Upper lobe of left lung (tissue), 6 donors: Measurements from ENCODE around the gene ZSCAN5C. TPM values are rescaled to one million over a fixed set of nuclear protein-coding genes. Genes with fewer than 3 reads are reported as not detected.
"Not testable (repeated sequence)": the region's sequence is repeated elsewhere in the genome, so short reads cannot be mapped to it uniquely, and the experiment has no call there.

Source experiments
- ATAC-seq, 2 donors: fragments of 200-7000 bp; cut with Tn5 transposase; one replicate each; pipeline ENCODE4 v1.9.1; 2022; ENCODE audit warnings: mild to moderate bottlenecking in 2 of 2, moderate library complexity in 2 of 2; ENCODE audit not compliant: low FRiP score in 2 of 2
- DNase-seq, 2 donors: peaks; one replicate each; pipeline ENCODE4 v3.0.0-alpha.2; 2019 to 2020
- H3K27ac ChIP-seq, 4 donors: fragments of 200-600 bp; sonication (generic); one replicate each; pipeline ENCODE4 v1.5.1; 2016 to 2019
- H3K27me3 ChIP-seq, 4 donors: fragments of 200-600 bp; sonication (generic); one replicate each; pipeline ENCODE4 v1.5.1; 2017 to 2019
- H3K36me3 ChIP-seq, 4 donors: fragments of 200-600 bp; sonication (generic); one replicate each; pipeline ENCODE4 v1.5.1; 2016 to 2019
- H3K4me1 ChIP-seq, 4 donors: fragments of 200-600 bp; sonication (generic); one replicate each; pipeline ENCODE4 v1.5.1; 2018 to 2019
- H3K4me3 ChIP-seq, 4 donors: fragments of 200-600 bp; sonication (generic); one replicate each; pipeline ENCODE4 v1.5.1; 2017 to 2019; ENCODE audit warnings: mild to moderate bottlenecking in 2 of 4, moderate library complexity in 1 of 4
- H3K9me3 ChIP-seq, 4 donors: fragments of 200-600 bp; sonication (generic); one replicate each; pipeline ENCODE4 v1.5.1; 2018 to 2019
- EP300 ChIP-seq, 4 donors: sonication (generic); formaldehyde crosslinking; IDR thresholded peaks; one replicate each; pipeline ENCODE4 v1.5.1; 2017; ENCODE audit warnings: antibody characterized with exemption in 4 of 4, control low read depth in 2 of 4
- POLR2A ChIP-seq, 4 donors: fragments of 450-650 bp; IDR thresholded peaks; one replicate each; pipeline ENCODE4 v1.5.1; 2016 to 2017; ENCODE audit warnings: antibody characterized with exemption in 4 of 4, mild to moderate bottlenecking in 2 of 4
- POLR2AphosphoS5 ChIP-seq, 2 donors: sonication (generic); formaldehyde crosslinking; IDR thresholded peaks; one replicate each; pipeline ENCODE4 v1.5.1; 2017; ENCODE audit warnings: antibody characterized with exemption in 2 of 2
- WGBS, 2 donors: methylation state at CpG; one replicate each; pipeline ENCODE4 v1.1.5; 2017 to 2018; 5-methylcytosine and 5-hydroxymethylcytosine counted together
- total RNA-seq, 6 donors: library from RNA; depleted of rRNA in 4 of 6; stranded (reverse); fragments of >200 nt in 4 of 6; gene quantifications; one replicate each; pipeline versions ENCODE4 v1.1.0 to v1.2.1, GENCODE V29; 2016 to 2021
- TF ChIP-seq, protein P1 (sequence below), 6 experiments: fragments of 450-650 bp in 4 of 6; fragments of 200-600 bp in 2 of 6; sonication (generic) in 2 of 6; IDR thresholded peaks; one replicate each; pipeline ENCODE4 v1.5.1; 2016 to 2019; ENCODE audit warnings: antibody characterized with exemption in 6 of 6
- donor health status: DM: no; HTN: no; CAD: no; lungs with moderate emphysema.
- donor health status: DM: no; HTN: yes; CAD: no; lungs with severe emphysema.

ZSCAN5C gene
- total RNA-seq, 6 donors from 2014 or later = not detected

DNA sequence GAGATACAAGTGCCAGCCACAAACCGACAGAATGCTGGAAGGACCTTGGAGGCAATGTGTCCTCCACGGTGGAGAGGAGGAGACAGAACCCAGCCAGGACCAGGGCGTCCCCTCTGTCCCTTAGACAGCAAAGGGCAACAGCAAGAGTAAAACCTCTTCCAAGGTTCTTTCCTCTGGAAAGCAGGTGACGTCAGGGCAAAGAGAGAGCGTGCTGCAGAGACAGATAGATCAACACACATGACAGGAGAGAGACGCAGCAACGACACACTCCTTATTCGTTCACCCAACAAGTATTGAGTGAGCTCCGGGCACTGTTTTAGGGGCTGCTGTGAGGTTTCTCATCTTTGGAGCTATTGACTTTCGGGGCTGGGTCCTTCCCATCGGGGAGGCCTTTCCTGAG lies 27.5 kb upstream of the ZSCAN5C start:
- Histone ChIP-seq H3K27ac (no peak overlapping the region), H3K27me3 (no peaks in the 10 kb centered on the region), H3K4me1 (peaks cover 4 to 11% (median 7%) of the 10 kb centered on the region in 4 donors), H3K9me3 (no peaks in the 10 kb centered on the region), H3K4me3 (no peak overlapping the region), H3K36me3 (no peaks in the 10 kb centered on the region)
- TF ChIP-seq POLR2A (IDR thresholded peaks at IDR 0.05) (no peak), POLR2AphosphoS5 (IDR thresholded peaks at IDR 0.05) (no peak), EP300 (IDR thresholded peaks at IDR 0.05) (no peak)
- TF ChIP-seq, protein P1, sequence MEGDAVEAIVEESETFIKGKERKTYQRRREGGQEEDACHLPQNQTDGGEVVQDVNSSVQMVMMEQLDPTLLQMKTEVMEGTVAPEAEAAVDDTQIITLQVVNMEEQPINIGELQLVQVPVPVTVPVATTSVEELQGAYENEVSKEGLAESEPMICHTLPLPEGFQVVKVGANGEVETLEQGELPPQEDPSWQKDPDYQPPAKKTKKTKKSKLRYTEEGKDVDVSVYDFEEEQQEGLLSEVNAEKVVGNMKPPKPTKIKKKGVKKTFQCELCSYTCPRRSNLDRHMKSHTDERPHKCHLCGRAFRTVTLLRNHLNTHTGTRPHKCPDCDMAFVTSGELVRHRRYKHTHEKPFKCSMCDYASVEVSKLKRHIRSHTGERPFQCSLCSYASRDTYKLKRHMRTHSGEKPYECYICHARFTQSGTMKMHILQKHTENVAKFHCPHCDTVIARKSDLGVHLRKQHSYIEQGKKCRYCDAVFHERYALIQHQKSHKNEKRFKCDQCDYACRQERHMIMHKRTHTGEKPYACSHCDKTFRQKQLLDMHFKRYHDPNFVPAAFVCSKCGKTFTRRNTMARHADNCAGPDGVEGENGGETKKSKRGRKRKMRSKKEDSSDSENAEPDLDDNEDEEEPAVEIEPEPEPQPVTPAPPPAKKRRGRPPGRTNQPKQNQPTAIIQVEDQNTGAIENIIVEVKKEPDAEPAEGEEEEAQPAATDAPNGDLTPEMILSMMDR (IDR thresholded peaks at IDR 0.05) = no peak
- ATAC-seq (no peak), DNase-seq (no peak)
- whole genome bisulfite sequencing, 2 donors = 36 to 47% methylated on average over 3 to 11 of the region's 11 CpGs

DNA sequence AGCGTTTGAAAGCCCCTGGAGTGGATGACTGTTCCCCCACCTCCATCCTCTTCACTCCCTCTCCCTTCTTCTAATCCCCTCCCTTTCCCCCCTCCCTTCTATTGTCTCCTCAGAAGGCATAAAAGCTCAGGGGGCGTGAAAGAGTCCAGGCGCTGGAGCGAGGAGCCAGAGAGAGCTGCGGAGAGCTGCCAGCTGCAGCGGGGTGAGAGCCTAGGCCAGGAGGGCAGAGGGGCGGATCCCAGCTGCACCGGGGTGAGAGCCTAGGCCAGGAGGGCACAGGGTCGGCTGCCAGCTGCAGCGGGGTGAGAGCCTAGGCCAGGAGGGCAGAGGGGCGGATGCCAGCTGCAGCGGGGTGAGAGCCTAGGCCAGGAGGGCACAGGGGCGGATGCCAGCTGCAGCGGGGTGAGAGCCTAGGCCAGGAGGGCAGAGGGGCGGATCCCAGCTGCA lies 26.2 kb upstream of the ZSCAN5C start, which contains the start of gene GALP:
Gene GALP (plus strand): TSS at position 148 of the 447 bp plus-strand sequence. CDS start 1,101 bp downstream, outside the sequence.
- not testable (repeated sequence) for H3K9me3 ChIP-seq, H3K27me3 ChIP-seq, DNase-seq, H3K4me3 ChIP-seq, H3K4me1 ChIP-seq, H3K27ac ChIP-seq, H3K36me3 ChIP-seq, ATAC-seq
- WGBS, 2 donors = 60% methylated on average over 14 to 15 of the region's 15 CpGs

DNA sequence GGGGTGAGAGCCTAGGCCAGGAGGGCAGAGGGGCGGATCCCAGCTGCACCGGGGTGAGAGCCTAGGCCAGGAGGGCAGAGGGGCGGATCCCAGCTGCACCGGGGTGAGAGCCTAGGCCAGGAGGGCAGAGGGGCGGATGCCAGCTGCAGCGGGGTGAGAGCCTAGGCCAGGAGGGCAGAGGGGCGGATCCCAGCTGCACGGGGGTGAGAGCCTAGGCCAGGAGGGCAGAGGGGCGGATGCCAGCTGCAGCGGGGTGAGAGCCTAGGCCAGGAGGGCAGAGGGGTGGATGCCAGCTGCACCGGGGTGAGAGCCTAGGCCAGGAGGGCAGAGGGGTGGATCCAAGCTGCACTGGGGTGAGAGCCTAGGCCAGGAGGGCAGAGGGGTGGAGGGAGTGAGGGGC lies 25.8 kb upstream of the ZSCAN5C start:
- not testable (repeated sequence) for H3K4me3 ChIP-seq, H3K9me3 ChIP-seq, H3K36me3 ChIP-seq, ATAC-seq, H3K27me3 ChIP-seq, H3K4me1 ChIP-seq, DNase-seq, H3K27ac ChIP-seq
- 84% methylated on average over 8 of the region's 11 CpGs; no CpG with 5 or more reads in 1 of the 2 donors for WGBS, 2 donors

DNA sequence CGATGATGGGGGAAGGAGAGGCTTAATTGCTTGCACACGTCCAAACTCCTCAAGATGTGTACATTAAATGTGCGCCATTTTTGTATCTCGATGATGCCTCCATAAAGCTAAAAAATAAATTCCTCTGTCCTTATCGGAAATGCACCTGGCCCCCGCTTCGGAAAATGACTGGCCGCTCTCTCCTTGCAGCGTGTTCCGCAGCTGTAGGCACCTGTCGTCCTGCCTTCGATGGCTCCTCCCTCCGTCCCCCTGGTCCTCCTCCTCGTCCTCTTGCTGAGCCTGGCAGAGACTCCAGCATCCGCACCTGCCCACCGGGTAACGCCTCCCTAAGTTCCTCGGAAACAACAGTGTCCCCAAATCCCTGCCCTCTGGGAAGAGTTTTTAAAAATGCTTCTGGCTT lies 25.2 kb upstream of the ZSCAN5C start:
- TF ChIP-seq, protein P1 (IDR thresholded peaks at IDR 0.05) = no peak
- TF ChIP-seq POLR2AphosphoS5 (IDR thresholded peaks at IDR 0.05) (no peak), POLR2A (IDR thresholded peaks at IDR 0.05) (no peak), EP300 (IDR thresholded peaks at IDR 0.05) (no peak)
- no peaks in the 10 kb centered on the region for H3K9me3 ChIP-seq
- H3K4me3 ChIP-seq = no peak overlapping the region
- ATAC-seq (no peak), DNase-seq (no peak)
- H3K36me3 ChIP-seq = no peaks in the 10 kb centered on the region
- H3K27ac ChIP-seq = no peak overlapping the region
- no peaks in the 10 kb centered on the region for H3K27me3 ChIP-seq
- 75 to 78% methylated on average over 16 to 18 of the region's 18 CpGs for WGBS, 2 donors
- peaks cover under 1 to 1% (median 1%) of the 10 kb centered on the region in 4 donors for H3K4me1 ChIP-seq

DNA sequence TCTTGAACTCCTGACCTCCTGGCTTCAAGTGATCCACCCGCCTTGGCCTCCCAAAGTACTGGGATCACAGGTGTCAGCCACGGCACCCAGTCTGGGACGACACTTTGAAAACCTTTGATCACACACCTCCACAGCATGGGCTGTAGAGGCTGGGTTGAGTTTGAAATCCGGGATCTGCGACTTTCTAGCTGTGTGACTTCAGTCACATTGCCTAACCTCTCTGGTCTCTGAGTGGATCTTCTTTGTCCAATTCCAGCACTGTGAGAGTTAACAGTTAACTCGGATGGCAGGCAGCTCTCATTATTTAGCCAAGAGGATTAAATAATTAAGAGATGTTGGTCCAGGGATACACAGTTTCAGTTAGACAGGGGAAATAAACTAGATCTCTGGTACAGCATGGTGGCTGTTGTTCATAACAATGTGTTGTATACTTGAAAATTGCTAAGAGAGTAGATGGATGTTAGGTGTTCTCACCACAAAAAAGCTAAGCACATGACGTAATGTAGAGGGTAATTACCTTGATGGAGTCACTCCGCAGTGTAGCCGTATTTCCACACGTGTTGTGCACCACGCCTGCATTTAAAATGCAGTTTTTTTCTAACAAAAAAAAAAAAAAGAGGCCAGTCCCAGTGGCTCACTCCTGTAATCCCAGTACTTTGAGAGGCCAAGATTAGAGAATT lies 24.4 kb upstream of the ZSCAN5C start:
- TF ChIP-seq, protein P1 (IDR thresholded peaks at IDR 0.05) = no peak
- TF ChIP-seq POLR2A (IDR thresholded peaks at IDR 0.05) = no peak
- no peak for TF ChIP-seq EP300 (IDR thresholded peaks at IDR 0.05)
- no peak for TF ChIP-seq POLR2AphosphoS5 (IDR thresholded peaks at IDR 0.05)
- no peak overlapping the region for H3K4me3 ChIP-seq
- DNase-seq = no peak
- no peaks in the 10 kb centered on the region for H3K27me3 ChIP-seq
- no peaks in the 10 kb centered on the region for H3K4me1 ChIP-seq
- H3K9me3 ChIP-seq = no peaks in the 10 kb centered on the region
- ATAC-seq = no peak
- H3K36me3 ChIP-seq = no peaks in the 10 kb centered on the region
- H3K27ac ChIP-seq = no peak overlapping the region
- 56 to 71% methylated on average over 11 of the region's 11 CpGs for WGBS, 2 donors

DNA sequence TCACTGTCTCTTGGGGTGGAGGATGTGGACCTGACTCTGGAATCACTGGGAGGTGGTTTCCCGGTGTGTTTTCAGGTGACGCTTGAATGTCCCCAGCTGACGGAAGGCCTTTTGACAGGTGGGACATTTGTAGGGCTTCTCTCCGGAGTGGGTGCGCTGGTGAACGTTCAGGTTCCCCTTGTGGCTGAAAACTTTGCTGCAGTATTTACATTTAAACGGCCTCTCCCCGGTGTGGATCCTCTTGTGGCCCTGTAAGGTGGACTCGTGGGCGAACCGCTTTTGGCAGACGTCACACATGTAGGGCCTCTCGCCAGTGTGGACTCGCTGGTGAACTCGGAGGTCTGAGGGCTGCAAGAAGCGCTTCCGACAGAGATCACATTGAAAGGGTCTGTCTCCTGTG lies 12.3 kb upstream of the ZSCAN5C start:
- no peaks in the 10 kb centered on the region for H3K36me3 ChIP-seq
- ATAC-seq (no peak), DNase-seq (no peak)
- H3K4me1 ChIP-seq = peaks cover 0 to 8% (median 4%) of the 10 kb centered on the region in 4 donors
- H3K27ac ChIP-seq = no peak overlapping the region
- H3K27me3 ChIP-seq = no peaks in the 10 kb centered on the region
- TF ChIP-seq POLR2AphosphoS5 (IDR thresholded peaks at IDR 0.05) (no peak), EP300 (IDR thresholded peaks at IDR 0.05) (no peak), POLR2A (IDR thresholded peaks at IDR 0.05) (no peak)
- TF ChIP-seq, protein P1 (IDR thresholded peaks at IDR 0.05) = no peak
- H3K9me3 ChIP-seq = no peaks in the 10 kb centered on the region
- H3K4me3 ChIP-seq = no peak overlapping the region
- WGBS, 2 donors = 66 to 80% methylated on average over 15 to 17 of the region's 17 CpGs
